HUDEP-2 (cell line): ENCODE results near the gene C5.
"Not testable (repeated sequence)": the region's sequence is repeated elsewhere in the genome, so short reads cannot be mapped to it uniquely, and the experiment has no call there.

Experiments used
- DNase-seq, 76 experiments: peaks; one replicate each; lab custom pipeline; 2025; ENCODE audit not compliant: unreplicated experiment in 76 of 76; lab: John Stamatoyannopoulos, UW

Gene C5

GRCh38 chr9:121053544-121053943 is 3.5 kb upstream of the C5 start:
- DNase-seq, result no peak

- DNase-seq, result no peak
These were observed 1.5 kb downstream of the C5 start for GRCh38 chr9:121048618-121049017.

- no peak for DNase-seq
These were observed 1.9 kb downstream of the C5 start for GRCh38 chr9:121048175-121048574.

- DNase-seq, result no peak
These were observed 11.3 kb downstream of the C5 start for GRCh38 chr9:121038804-121039203.

- DNase-seq, result no peak
These were observed 11.7 kb downstream of the C5 start for GRCh38 chr9:121038362-121038761.

GRCh38 chr9:121035717-121036116 is 14.4 kb downstream of the C5 start:
- DNase-seq, result not testable (repeated sequence)

- DNase-seq, result no peak
These were observed 15.5 kb downstream of the C5 start for GRCh38 chr9:121034529-121034928.

GRCh38 chr9:121029469-121029868 is 20.6 kb downstream of the C5 start:
- DNase-seq, result no peak

GRCh38 chr9:121028285-121028684 is 21.8 kb downstream of the C5 start:
- not testable (repeated sequence) for DNase-seq

- DNase-seq, result no peak
These were observed 23.3 kb downstream of the C5 start for GRCh38 chr9:121026768-121027167.

- DNase-seq, result no peak
These were observed 23.8 kb downstream of the C5 start for GRCh38 chr9:121026260-121026691.

GRCh38 chr9:121024237-121024636 is 25.8 kb downstream of the C5 start:
- no peak for DNase-seq

GRCh38 chr9:121023064-121023463 is 27.0 kb downstream of the C5 start:
- DNase-seq, result peak in 7 of 76 experiments; percentile 0 to 19 (median 6)

GRCh38 chr9:121021301-121021700 is 28.8 kb downstream of the C5 start:
- DNase-seq, result no peak

GRCh38 chr9:121019273-121019672 is 30.8 kb downstream of the C5 start:
- no peak for DNase-seq

GRCh38 chr9:121013911-121014310 is 36.2 kb downstream of the C5 start:
- no peak for DNase-seq

- no peak for DNase-seq
These were observed 40.4 kb downstream of the C5 start for GRCh38 chr9:121009650-121010049.

GRCh38 chr9:120999317-120999716 is 50.8 kb downstream of the C5 start:
- no peak for DNase-seq

GRCh38 chr9:120998111-120998510 is 52.0 kb downstream of the C5 start:
- no peak for DNase-seq

GRCh38 chr9:120997502-120997901 is 52.6 kb downstream of the C5 start:
- DNase-seq, result no peak

- no peak for DNase-seq
These were observed 53.7 kb downstream of the C5 start for GRCh38 chr9:120996409-120996808.

- no peak for DNase-seq
These were observed 61.0 kb downstream of the C5 start for GRCh38 chr9:120989065-120989464.

- DNase-seq, result peak in 4 of 76 experiments; percentile 0 to 16 (median 11)
These were observed 64.3 kb downstream of the C5 start for GRCh38 chr9:120985819-120986222.
